Ovary (tissue), 9 donors: ENCODE results near the gene PRPS1. TPM values are rescaled to one million over a fixed set of nuclear protein-coding genes. Genes with fewer than 3 reads are reported as not detected.

ENCODE experiments used
- DNase-seq, 5 donors: peaks; one replicate each; pipeline ENCODE4 v3.0.0-alpha.2; 2019 to 2020
- H3K27ac ChIP-seq, 2 donors: fragments of 200-600 bp; one replicate each; pipeline versions ENCODE4 v1.5.1 to v1.8.0; 2019 to 2022
- H3K27me3 ChIP-seq: fragments of 200-600 bp; one replicate; pipeline ENCODE4 v1.8.0; 2022
- H3K36me3 ChIP-seq: fragments of 200-600 bp; sonication (generic); one replicate; pipeline ENCODE4 v1.5.1; 2019
- H3K4me1 ChIP-seq: one replicate; pipeline ENCODE4 v1.8.1; 2013; ENCODE audit warnings: mild to moderate bottlenecking, moderate library complexity; ENCODE audit not compliant: insufficient read depth
- H3K4me3 ChIP-seq: fragments of 200-600 bp; sonication (generic); one replicate; pipeline ENCODE4 v1.5.1; 2017
- H3K9me3 ChIP-seq, 2 donors: fragments of 200-600 bp in 1 of 2; sonication (generic) in 1 of 2; one replicate each; pipeline versions ENCODE4 v1.5.1 to v1.8.1; 2013 to 2019; ENCODE audit warnings: mild to moderate bottlenecking in 1 of 2, moderate library complexity in 1 of 2
- EP300 ChIP-seq: sonication (generic); formaldehyde crosslinking; IDR thresholded peaks from one replicate; pipeline ENCODE4 v1.6.1; 2017; ENCODE audit warnings: antibody characterized with exemption
- POLR2A ChIP-seq: fragments of 450-650 bp; IDR thresholded peaks from one replicate; pipeline ENCODE4 v1.6.1; 2017; ENCODE audit warnings: antibody characterized with exemption, mild to moderate bottlenecking, moderate library complexity
- WGBS, 3 donors: extraction: QIAGEN DNeasy Blood & Tissue Kit in 1 of 3; methylation state at CpG; one replicate each; pipeline versions ENCODE4 v1.1.5 to v1.1.7; 2013 to 2017; 5-methylcytosine and 5-hydroxymethylcytosine counted together
- intact Hi-C, 4 donors: fragments of 100-400 bp; cut with DNase I; formaldehyde crosslinking; loops; one replicate each; pipeline versions ENCODE4 v1.11.0 to v1.15.1; 2022 to 2023
- polyA plus RNA-seq, 2 donors: library from polyadenylated mRNA; stranded (reverse); fragments of 200-250 nt in 1 of 2; fragments of 350-450 nt in 1 of 2; fragmentation: Illumina TruSeq in 1 of 2; extraction: RNeasy Lipid Tissue Mini Kit (QIAGEN cat#74804) in 1 of 2; gene quantifications; one replicate each; pipeline ENCODE4 v1.2.3, GENCODE V29; 2013 to 2014
- total RNA-seq, 7 donors: library from RNA; depleted of rRNA in 2 of 7; stranded (reverse); fragments of >200 nt in 2 of 7; fragmentation: NEBNext Ultra II Directional in 3 of 7; extraction: Animal tissue kit (Norgen Biotek cat#: 25700) in 3 of 7; gene quantifications; one replicate each; pipeline versions ENCODE4 v1.1.0 to v1.2.4, GENCODE V29; 2016 to 2023
- TF ChIP-seq, protein P1 (sequence below), 3 donors: fragments of 450-650 bp in 2 of 3; fragments of 200-600 bp in 1 of 3; IDR thresholded peaks; one replicate each; pipeline versions ENCODE4 v1.5.1 to v1.8.0; 2016 to 2022; ENCODE audit warnings: antibody characterized with exemption in 3 of 3, mild to moderate bottlenecking in 1 of 3
- donor health status: DM: no; HTN: no; CAD: no; lungs with moderate emphysema.
- donor health status: DM: no; HTN: no; CAD: no.
- donor health status: Bipolar disorder and iron deficiency.
- donor health status: DM: yes; HTN: yes; CAD: no.
- donor health status: DM: no; HTN: no; CAD: no.
- donor health status: DM: yes; HTN: yes; CAD: no.

The PRPS1 gene
- total and polyA plus RNA-seq, 9 donors, result 19.6 to 72.3 (median 32.8) TPM

DNA sequence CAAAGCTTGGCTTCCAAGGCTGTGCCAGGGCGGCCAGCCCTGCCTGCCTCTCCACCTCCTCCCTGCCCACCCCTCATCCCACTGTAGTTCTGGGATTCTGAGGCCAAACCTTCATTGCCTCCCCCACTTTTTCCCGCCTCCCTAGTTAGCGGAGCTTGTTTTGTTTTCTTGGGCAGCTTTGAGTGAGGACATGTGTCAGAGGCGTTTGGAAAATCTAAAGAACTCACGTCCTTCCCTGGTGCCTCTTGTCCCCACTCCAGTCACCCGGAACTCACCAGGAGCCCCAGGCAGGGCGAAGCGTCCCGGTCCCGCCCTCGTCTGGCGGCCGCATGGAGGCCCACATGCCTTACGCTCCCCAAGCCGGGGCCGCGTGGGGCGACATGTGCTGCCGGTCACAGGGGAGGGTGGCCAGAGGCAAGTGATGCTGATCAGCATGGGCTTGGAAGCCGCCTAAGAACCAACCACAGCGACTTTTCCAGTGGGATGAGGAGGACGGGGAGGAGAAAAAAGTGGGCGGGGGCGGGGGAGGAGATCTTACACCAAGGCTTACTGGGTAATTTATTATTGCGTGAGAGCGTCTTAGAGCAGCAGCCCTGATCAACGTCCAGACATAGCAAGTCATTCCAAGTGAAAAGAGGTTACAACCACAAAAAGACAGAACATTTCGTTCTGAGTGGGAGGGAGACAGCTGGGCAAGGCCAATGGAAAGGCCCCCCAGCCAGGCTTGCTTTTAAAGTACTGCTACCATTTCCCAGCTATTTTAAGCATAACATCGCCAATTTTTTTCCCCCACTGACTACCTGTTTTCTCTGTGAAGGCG is 48.5 kb downstream of the PRPS1 start:
- H3K27ac ChIP-seq, result peak overlapping the region; percentile 80 to 85
- peak; percentile 69 to 83 (median 81) for DNase-seq
- H3K9me3 ChIP-seq, result no peaks in the 10 kb centered on the region
- no peaks in the 10 kb centered on the region for H3K36me3 ChIP-seq
- 25 to 41% (median 31%) methylated on average over 30 of the region's 30 CpGs for WGBS, 3 donors
- no peaks in the 10 kb centered on the region for H3K27me3 ChIP-seq
- TF ChIP-seq POLR2A (peak; percentile 67), EP300 (peak; percentile 97)
- TF ChIP-seq, protein P1, sequence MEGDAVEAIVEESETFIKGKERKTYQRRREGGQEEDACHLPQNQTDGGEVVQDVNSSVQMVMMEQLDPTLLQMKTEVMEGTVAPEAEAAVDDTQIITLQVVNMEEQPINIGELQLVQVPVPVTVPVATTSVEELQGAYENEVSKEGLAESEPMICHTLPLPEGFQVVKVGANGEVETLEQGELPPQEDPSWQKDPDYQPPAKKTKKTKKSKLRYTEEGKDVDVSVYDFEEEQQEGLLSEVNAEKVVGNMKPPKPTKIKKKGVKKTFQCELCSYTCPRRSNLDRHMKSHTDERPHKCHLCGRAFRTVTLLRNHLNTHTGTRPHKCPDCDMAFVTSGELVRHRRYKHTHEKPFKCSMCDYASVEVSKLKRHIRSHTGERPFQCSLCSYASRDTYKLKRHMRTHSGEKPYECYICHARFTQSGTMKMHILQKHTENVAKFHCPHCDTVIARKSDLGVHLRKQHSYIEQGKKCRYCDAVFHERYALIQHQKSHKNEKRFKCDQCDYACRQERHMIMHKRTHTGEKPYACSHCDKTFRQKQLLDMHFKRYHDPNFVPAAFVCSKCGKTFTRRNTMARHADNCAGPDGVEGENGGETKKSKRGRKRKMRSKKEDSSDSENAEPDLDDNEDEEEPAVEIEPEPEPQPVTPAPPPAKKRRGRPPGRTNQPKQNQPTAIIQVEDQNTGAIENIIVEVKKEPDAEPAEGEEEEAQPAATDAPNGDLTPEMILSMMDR (IDR thresholded peaks at IDR 0.05), result no peak
- peak overlapping the region; percentile 63 for H3K4me3 ChIP-seq
- peaks cover 2% of the 10 kb centered on the region for H3K4me1 ChIP-seq
- intact Hi-C loops, result loop anchor here in 2 of 4 donors (2.0 to 5.0 kb wide), 2 partner anchors 36 to 40 kb away; no protein-coding TSS in a partner anchor

DNA sequence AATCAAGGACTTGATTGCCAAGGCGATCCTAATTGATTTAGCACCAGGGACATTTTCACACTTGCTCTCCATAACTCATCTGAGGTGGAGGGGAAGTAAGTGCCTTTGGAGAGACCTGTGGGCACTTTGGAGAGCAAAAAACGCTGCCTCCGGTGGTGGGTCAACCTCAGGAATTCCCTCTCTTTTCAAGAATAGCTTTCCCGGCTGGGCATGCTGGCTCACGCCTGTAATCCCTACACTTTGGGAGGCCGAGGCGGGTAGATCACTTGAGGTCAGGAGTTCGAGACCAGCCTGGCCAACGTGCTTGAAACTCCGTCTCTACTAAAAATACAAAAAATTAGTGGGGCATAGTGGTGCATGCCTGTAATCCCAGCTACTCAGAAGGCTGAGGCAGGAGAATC is 49.2 kb downstream of the PRPS1 start:
- no peak for TF ChIP-seq EP300
- TF ChIP-seq, protein P1 (IDR thresholded peaks at IDR 0.05), result no peak
- no peak for TF ChIP-seq POLR2A
- intact Hi-C loops, result loop anchor here in 2 of 4 donors (2.0 to 5.0 kb wide), 2 partner anchors 35 to 39 kb away; no protein-coding TSS in a partner anchor
- no peak for DNase-seq
- H3K9me3 ChIP-seq, result no peaks in the 10 kb centered on the region
- H3K36me3 ChIP-seq, result no peaks in the 10 kb centered on the region
- WGBS, 3 donors, result 40 to 47% (median 40%) methylated on average over 10 of the region's 10 CpGs
- peak overlapping the region; percentile 48 to 80 for H3K27ac ChIP-seq
- H3K4me1 ChIP-seq, result peaks cover 3% of the 10 kb centered on the region
- H3K27me3 ChIP-seq, result no peaks in the 10 kb centered on the region
- peak overlapping the region; percentile 63 for H3K4me3 ChIP-seq

DNA sequence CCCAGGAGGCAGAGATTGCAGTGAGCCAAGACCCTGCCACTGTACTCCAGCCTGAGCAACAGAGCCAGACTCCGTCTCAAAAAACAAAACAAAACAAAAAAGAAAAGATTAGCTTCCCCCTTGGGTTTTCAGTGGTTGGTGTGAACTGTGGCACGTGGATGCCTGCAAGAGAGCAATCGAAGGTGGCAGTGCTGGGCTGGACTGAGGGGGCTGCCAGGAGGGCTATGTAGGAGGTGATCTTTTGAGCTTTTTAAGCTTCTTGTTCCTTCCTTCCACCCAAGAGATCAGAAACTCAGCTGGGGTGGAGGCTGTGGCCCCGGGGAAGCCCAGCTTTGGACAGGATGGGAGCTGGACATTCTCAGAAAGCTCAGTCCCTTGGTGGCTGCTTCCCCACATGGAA is 49.6 kb downstream of the PRPS1 start:
- intact Hi-C loops, result loop anchor here in 2 of 4 donors (2.0 to 5.0 kb wide), 2 partner anchors 34 to 39 kb away; no protein-coding TSS in a partner anchor
- no peak for DNase-seq
- TF ChIP-seq, protein P1 (IDR thresholded peaks at IDR 0.05), result no peak
- no peak for TF ChIP-seq POLR2A
- no peak for TF ChIP-seq EP300
- Histone ChIP-seq H3K27me3 (no peaks in the 10 kb centered on the region), H3K4me3 (peak overlapping the region; percentile 63), H3K4me1 (peaks cover 1% of the 10 kb centered on the region), H3K27ac (peak overlapping the region; percentile 48 to 80), H3K9me3 (no peaks in the 10 kb centered on the region), H3K36me3 (no peaks in the 10 kb centered on the region)
- 47 to 64% (median 47%) methylated on average over 4 of the region's 4 CpGs for WGBS, 3 donors

DNA sequence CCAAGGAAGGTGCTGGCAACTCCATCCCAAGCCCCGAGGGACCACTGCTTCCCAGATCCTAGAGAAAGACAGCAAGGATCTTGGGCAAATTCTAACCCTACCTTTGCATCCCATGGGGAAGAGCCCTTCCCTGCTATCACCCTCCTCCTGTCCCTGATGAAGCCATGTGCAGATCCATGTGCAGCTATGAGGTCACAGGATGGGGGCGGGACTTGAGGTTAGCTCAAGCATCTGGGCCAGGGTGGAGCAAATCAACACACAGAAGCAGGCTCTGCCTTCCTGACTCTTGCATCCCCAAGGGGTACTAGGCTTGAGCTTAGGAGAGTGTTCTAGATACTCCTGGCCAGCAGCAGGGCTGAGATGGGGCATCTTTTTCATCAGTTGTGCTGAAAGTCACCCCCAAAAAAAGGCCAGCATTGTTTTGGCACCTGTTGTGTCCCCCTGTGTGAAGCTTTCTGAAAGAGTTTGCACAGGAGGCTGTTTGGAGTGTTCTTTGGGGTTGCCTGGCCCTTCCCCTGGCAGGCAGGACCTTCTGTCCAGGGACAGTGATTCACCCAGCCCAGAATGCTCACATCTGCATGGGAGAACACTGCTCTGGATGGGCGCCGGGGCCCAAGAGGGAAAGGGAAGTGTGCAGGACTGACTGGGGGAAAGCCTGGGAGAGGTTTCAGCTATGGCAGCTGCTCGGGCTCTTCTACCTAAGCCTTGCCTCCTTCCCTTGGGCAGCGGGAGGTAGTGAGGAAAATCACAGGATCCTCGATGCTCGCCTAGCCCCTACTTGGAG is 50.8 kb downstream of the PRPS1 start:
- H3K9me3 ChIP-seq, result no peaks in the 10 kb centered on the region
- no peaks in the 10 kb centered on the region for H3K27me3 ChIP-seq
- WGBS, 3 donors, result 72 to 83% (median 77%) methylated on average over 8 of the region's 8 CpGs
- H3K27ac ChIP-seq, result no peak overlapping the region
- TF ChIP-seq, protein P1 (IDR thresholded peaks at IDR 0.05), result no peak
- no peak for TF ChIP-seq EP300
- TF ChIP-seq POLR2A, result no peak
- peak; percentile 46 to 82 (median 54) for DNase-seq
- intact Hi-C loops, result loop anchor here in 1 of 4 donors (5.0 kb wide), 1 partner anchor 33 kb away; no protein-coding TSS in a partner anchor
- H3K4me1 ChIP-seq, result peaks cover 4% of the 10 kb centered on the region
- no peak overlapping the region for H3K4me3 ChIP-seq
- H3K36me3 ChIP-seq, result no peaks in the 10 kb centered on the region
